Sigmoid colon (tissue), 4 donors: ENCODE data around the gene ALS2.

Source experiments
- EP300 ChIP-seq, 4 donors: sonication (generic); formaldehyde crosslinking; IDR thresholded peaks; one replicate each; pipeline ENCODE4 v1.6.1; 2017; ENCODE audit warnings: antibody characterized with exemption in 4 of 4
- POLR2A ChIP-seq, 2 donors: fragments of 450-650 bp; IDR thresholded peaks; one replicate each; pipeline ENCODE4 v1.6.1; 2016; ENCODE audit warnings: antibody characterized with exemption in 2 of 2, mild to moderate bottlenecking in 2 of 2, moderate library complexity in 2 of 2
- TF ChIP-seq, protein P1 (sequence below), 4 experiments: fragments of 450-650 bp in 3 of 4; fragments of 200-600 bp in 1 of 4; IDR thresholded peaks; one replicate each; pipeline ENCODE4 v1.5.1; 2016 to 2019; ENCODE audit warnings: antibody characterized with exemption in 4 of 4, mild to moderate bottlenecking in 3 of 4, moderate library complexity in 2 of 4

DNA sequence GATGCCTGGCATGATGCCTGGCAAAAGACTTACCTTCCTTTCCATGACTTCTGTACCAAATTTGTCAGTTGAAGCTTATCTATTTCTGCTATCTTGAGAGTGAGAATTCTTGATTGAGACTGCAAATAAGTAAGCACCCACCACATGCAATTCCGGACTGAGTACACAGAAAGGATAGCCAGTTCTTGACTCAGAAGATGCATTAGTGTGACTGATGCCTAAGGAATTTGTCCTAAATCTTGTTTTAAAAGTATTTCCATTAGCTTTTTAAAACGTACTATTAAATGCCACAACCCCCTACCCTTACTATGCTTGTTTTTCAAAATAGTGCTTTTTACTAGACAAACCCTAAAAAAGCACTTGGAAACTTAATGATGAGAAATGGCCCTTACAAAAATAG lies 82.8 kb downstream of the ALS2 start:
- TF ChIP-seq POLR2A (IDR thresholded peaks at IDR 0.05) = no peak
- TF ChIP-seq, protein P1, sequence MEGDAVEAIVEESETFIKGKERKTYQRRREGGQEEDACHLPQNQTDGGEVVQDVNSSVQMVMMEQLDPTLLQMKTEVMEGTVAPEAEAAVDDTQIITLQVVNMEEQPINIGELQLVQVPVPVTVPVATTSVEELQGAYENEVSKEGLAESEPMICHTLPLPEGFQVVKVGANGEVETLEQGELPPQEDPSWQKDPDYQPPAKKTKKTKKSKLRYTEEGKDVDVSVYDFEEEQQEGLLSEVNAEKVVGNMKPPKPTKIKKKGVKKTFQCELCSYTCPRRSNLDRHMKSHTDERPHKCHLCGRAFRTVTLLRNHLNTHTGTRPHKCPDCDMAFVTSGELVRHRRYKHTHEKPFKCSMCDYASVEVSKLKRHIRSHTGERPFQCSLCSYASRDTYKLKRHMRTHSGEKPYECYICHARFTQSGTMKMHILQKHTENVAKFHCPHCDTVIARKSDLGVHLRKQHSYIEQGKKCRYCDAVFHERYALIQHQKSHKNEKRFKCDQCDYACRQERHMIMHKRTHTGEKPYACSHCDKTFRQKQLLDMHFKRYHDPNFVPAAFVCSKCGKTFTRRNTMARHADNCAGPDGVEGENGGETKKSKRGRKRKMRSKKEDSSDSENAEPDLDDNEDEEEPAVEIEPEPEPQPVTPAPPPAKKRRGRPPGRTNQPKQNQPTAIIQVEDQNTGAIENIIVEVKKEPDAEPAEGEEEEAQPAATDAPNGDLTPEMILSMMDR (IDR thresholded peaks at IDR 0.05) = no peak
- TF ChIP-seq EP300 (IDR thresholded peaks at IDR 0.05) = no peak
